Activated CD8-positive, alpha-beta memory T cell treated with anti-CD3 and anti-CD28 coated beads for 4 hours (primary cell): ENCODE results near the gene PPP2R5B.

ENCODE experiments used
- DNase-seq, 2 donors: peaks; one replicate each; pipeline ENCODE4 v3.0.0-alpha.2; 2020; ENCODE audit warnings: low read depth in 2 of 2

The PPP2R5B gene

GRCh38 chr11:64908766-64909165 lies 15.7 kb upstream of the PPP2R5B start:
- no peak for DNase-seq

- DNase-seq: no peak
Measured at GRCh38 chr11:64909653-64910343, 14.7 kb upstream of the PPP2R5B start.

- no peak for DNase-seq
Measured at GRCh38 chr11:64910451-64911093, 13.9 kb upstream of the PPP2R5B start.

GRCh38 chr11:64911142-64911541 lies 13.3 kb upstream of the PPP2R5B start:
- no peak for DNase-seq

- DNase-seq: no peak
Measured at GRCh38 chr11:64911689-64912088, 12.8 kb upstream of the PPP2R5B start.

GRCh38 chr11:64913171-64913727 lies 11.2 kb upstream of the PPP2R5B start:
- DNase-seq: no peak

GRCh38 chr11:64914123-64914522 lies 10.4 kb upstream of the PPP2R5B start:
- DNase-seq: no peak

- DNase-seq: no peak
Measured at GRCh38 chr11:64915376-64915887, 9.1 kb upstream of the PPP2R5B start.

- DNase-seq: no peak
Measured at GRCh38 chr11:64916040-64916774, 8.3 kb upstream of the PPP2R5B start.

DNA sequence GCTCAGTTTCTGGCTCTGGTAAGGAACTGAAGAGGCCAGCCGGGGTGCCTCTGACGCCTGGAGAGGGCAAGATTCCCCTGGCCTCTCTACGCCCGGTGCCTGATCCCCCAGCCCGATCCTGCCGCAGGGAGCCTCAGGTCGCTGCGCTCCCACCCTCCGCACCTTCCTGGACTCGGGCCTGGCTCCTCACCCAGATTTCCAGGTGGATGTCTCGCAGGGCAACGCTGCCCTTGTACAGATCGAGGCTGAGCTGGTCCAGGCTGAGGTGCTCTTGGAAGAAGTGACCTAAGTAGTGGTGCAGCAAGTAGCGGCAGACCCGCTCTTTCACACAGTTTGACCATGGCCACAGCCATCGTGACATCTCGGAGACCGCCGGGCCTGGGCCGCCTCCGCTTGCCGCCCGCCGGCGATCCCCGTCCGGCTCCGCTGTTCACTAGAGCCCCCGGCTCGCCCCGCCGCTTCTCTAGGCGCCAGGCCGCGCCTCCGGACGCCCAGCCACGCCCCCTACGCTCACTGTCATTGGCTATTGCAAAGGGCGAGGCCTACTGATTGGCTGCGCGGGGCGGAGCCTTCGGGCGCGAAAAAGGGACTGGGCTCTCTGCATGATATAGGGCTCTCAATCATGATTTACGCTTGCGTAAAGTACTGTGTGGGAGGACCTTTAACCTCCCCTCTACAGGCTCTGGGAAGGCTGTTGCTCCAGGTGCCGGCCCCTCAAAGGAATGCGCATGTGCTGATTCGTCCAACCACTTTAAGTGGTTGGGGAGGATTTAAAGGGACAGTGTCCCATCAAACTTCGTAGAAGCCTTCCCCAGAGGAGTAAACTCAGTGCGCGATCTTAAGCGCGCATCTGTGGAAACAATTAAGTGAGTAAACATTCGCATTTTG lies 7.5 kb upstream of the PPP2R5B start, which contains the start of gene ATG2A:
Gene ATG2A (minus strand): TSS at position 435 of the 888 bp plus-strand sequence. CDS start 74 bp downstream, at position 361.
- DNase-seq: peak; percentile 97 to 98

DNA sequence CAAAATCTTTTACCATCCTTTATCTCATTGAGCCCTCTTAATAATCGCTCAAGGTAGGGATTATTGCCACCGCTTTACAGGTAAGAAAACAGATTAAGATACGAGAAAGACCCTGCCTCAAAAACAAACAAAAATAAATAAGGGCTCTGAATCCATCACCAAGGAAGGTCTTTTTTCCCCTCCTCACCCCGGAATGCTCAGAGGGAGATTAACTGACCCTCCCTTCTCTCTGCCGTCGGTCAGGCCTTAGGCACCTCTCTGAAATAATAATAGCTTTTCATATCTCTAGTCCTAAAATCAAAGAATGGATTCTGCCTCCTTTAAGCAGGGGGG lies 6.9 kb upstream of the PPP2R5B start:
- DNase-seq: no peak

- DNase-seq: no peak
Measured at GRCh38 chr11:64918017-64918416, 6.5 kb upstream of the PPP2R5B start.

GRCh38 chr11:64919627-64920026 lies 4.9 kb upstream of the PPP2R5B start:
- DNase-seq: no peak

DNA sequence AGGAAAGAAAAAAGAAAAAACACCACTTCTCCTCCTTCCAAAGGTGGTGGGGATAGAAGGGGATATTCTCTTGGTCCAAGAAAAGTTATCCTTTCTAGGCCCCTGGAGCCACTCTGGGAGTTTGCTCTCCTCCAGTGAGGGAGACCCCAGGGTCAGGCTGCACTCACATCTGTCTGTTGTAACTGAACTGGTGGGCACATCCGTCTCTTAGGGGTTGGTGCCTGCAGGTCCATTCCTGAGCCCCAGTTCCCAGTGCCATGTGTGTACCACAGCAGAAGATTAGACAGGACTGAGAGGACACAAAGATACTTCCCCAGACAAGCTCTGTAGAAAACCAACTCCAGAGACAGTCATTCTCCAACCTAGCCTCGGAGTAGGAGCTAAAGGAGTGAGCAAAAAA lies 4.4 kb upstream of the PPP2R5B start:
- no peak for DNase-seq

DNA sequence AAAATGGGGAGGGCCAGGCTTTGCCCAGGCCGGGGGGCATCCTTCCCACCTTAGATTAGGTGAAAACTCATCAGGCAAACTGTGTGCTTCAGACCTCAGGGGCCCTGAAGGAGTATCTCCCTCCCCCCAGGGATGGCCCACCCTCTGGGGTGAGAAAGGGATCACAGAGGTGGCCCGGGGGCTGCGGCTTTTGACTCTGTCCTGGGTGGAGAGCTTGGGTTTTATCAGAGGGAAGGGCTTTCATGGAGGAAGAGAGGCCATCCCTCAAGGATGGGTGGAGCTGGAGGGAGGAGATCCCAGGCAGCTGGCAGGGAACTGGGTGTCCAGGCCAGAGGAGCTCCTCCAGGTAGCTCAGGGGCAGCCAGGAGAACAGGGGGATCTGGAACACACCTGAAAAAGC lies 3.1 kb upstream of the PPP2R5B start:
- DNase-seq: no peak

DNA sequence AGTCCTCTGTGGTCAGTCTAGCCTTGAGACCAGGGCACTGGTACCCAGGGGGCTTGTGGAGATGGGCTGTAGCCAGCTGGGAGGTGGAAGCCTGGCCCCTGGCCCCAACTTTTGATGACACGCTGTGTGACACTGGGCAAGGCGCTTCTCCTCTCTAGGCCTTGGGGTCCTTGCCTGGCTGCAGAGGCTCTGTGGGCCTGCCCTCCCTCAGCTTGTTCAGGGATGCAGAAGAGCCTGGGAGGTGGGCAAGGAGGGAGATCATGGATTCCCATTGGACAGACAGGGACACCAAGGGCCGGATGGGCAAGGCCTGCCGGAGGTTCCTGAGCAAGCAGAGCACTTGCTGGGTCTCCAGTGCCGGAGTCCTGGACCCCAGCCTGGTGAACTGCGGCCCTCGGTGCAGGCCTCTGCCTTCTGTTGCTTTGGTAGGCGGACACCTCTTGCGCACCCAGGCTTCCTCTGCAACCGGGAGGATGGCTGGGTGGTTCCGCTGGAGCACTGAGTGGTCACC lies 1.3 kb upstream of the PPP2R5B start:
- DNase-seq: no peak

DNA sequence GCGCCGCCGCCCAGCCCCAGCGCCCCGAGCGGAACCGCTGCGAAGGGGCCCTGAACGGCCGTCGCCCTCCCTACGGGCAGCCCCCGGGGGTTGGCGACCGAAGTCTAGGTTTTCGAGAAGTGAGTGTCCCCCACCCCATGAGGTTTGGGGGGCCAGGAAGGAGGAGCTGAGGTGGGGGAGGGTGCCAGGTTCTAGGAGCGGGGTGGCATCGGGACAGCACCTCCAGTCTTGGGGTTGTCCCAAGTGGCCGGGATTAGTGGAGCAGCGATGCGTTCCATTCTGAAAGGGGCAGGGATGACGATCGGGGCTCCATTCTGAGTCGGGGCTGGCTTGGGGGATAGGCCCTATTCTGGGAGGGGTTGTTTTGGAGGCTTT lies 408 bp downstream of the PPP2R5B start:
- no peak for DNase-seq

DNA sequence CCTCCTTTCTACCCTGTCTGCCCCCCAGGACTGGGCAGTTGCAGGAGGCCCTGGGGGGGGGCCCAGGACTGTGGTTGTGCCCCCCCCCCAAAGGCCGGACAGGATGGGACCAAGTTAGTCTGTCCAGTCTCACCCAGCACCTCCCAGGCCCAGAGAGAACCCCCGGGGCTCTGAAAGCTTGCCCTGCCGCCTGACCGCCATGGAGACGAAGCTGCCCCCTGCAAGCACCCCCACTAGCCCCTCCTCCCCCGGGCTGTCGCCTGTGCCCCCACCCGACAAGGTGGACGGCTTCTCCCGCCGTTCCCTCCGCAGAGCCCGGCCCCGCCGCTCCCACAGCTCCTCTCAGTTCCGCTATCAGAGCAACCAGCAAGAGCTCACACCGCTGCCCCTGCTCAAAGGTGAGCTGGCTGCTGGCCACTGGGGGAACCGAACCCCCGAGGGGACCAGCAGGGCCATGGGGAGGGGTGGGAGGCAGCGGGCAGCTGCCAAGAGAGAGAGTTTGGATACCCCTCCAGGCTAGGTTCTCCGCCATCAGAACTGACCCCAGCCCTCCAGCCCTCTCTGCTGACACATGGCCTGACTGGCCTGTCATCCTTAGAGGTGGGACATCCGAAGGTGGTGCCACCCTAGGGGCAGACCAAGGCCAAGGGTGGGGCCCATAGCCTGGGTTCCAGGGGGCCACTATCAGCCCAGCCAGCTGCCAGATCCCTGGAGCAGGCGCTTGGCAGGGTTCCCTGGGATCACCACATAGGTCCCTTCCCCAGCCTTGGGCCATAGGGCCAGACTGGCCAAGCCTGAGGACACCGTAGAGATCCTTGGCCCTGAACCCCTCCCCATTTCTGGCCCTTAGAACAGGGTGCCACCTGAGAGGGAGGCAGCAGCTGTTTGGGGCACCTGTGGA lies 1.3 kb downstream of the PPP2R5B start:
- DNase-seq: no peak

GRCh38 chr11:64926689-64927088 lies 2.2 kb downstream of the PPP2R5B start:
- DNase-seq: no peak

- no peak for DNase-seq
Measured at GRCh38 chr11:64928957-64929356, 4.5 kb downstream of the PPP2R5B start.
